ENCODE results near the gene ANO7. TPM values are rescaled to one million over a fixed set of nuclear protein-coding genes. Genes with fewer than 3 reads are reported as not detected.
A peak's percentile ranks its signal among the peaks of the same experiment; 100 is the strongest.

Gene ANO7, protein sequence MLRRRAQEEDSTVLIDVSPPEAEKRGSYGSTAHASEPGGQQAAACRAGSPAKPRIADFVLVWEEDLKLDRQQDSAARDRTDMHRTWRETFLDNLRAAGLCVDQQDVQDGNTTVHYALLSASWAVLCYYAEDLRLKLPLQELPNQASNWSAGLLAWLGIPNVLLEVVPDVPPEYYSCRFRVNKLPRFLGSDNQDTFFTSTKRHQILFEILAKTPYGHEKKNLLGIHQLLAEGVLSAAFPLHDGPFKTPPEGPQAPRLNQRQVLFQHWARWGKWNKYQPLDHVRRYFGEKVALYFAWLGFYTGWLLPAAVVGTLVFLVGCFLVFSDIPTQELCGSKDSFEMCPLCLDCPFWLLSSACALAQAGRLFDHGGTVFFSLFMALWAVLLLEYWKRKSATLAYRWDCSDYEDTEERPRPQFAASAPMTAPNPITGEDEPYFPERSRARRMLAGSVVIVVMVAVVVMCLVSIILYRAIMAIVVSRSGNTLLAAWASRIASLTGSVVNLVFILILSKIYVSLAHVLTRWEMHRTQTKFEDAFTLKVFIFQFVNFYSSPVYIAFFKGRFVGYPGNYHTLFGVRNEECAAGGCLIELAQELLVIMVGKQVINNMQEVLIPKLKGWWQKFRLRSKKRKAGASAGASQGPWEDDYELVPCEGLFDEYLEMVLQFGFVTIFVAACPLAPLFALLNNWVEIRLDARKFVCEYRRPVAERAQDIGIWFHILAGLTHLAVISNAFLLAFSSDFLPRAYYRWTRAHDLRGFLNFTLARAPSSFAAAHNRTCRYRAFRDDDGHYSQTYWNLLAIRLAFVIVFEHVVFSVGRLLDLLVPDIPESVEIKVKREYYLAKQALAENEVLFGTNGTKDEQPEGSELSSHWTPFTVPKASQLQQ
- under 1 TPM; 0.60 to 0.76 (median 0.63) TPM for total RNA-seq

DNA sequence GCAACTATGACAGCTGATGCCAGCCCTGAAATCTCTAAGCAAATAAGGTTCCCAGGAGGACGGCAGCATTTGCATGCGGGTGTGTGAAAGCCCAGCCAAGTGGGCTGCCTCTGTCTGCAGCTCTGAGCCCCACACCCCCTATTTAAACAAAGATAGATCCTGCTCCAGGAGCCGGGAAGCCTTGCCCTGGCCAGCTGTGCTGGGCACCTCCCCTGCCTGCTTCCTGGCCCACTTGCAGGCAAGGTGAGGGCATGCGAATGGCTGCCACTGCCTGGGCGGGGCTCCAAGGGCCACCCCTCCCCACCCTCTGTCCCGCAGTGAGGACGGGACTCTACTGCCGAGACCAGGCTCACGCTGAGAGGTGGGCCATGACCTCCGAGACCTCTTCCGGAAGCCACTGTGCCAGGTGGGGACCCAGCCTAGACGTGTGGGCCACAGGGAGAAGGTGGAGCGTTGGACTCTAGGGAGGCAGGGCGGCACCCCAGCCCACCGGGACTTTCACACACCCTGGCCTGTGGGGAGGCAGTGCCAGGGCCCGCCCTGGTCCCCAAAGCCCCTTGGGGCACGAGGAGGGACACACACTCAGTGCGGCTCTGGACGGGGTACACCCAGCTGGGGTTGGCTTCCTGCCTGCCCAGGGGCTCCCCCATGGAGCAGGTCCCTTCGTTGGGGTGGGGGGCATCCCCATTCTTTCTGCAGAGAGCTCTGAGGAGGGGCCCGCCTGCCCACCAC lies at the start of gene ANO7:
Gene ANO7, plus strand, starts transcription at position 317 of the 732 bp plus-strand sequence. CDS start 1,387 bp downstream, outside the sequence.
- DNase-seq (no peak), ATAC-seq (no peak)
- Mint-ChIP-seq H3K9me3 (no peaks in the 10 kb centered on the region), H3K36me3 (ENCODE audit: insufficient read depth) (peaks cover 2% of the 10 kb centered on the region), H3K4me3 (no peak within 1 kb of the TSS), H3K4me1 (ENCODE audit: low read depth) (no peaks in the 10 kb centered on the region), H3K27me3 (ENCODE audit: low read depth) (no peaks in the 10 kb centered on the region)

DNA sequence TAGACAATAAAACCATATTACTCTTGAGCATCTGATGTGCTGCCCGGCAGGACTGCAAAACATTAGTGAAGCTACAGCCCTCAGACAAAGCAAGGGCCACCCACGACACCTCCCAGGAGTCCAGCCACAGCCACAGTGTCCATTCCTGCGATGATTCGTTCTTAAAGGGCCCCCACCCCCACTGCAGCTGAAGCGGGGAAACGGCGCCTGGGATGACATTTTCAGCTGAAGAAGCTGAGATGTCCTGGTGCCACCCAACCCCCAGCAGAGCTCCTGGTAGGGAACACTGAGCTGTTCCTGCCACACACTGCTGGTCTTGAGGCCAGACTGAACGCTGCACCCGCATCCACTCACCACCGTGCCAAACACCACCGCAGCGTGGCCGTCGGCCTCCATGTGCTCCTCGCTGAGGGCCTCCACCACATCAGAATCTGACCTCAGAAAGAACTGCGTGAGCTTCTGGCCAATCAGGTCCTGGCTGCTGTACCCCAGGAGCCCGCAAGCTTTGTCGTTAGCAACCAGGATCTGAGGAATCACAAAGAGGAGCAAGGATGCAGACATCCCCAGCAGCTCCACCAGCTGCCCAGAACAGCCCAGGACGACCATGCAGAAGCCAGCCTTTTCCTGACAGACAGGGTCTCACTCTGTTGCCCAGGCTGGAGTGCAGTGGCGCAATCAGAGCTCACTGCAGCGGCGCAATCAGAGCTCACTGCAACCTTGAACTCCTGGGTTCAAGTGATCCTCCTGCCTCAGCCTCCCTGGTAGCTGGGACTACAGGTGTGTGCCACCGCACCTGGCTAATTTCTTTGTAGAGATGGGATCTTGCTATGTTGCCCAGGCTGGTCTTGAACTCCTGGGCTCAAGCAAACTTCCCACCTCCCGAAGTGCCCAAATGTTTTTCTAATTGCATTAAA lies 48.7 kb upstream of the ANO7 start:
- Mint-ChIP-seq H3K9me3 (no peaks in the 10 kb centered on the region), H3K27me3 (ENCODE audit: low read depth) (no peaks in the 10 kb centered on the region), H3K4me1 (ENCODE audit: low read depth) (no peaks in the 10 kb centered on the region), H3K36me3 (ENCODE audit: insufficient read depth) (peaks cover 19% of the 10 kb centered on the region), H3K4me3 (no peak overlapping the region)
- ATAC-seq (no peak), DNase-seq (no peak)

DNA sequence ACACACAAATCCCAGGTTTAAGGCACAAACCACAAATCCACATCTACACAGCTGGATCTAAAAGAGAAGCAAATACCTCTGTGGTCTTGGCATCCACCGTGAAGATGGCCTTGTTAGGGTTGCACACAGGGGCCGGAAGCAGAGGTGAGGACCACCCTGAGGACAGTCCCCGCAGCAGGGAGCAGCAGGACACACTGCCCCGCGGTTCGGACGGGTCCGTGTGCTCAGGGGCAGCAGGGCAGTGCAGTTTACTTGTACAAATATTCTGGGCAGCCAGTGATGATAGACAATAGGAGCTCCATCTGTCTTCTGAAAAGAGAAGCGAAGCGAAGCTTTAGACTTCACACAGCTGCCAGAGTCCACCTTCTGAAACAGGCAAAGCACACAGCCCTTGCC lies 48.0 kb upstream of the ANO7 start:
- Mint-ChIP-seq H3K4me1 (ENCODE audit: low read depth) (no peaks in the 10 kb centered on the region), H3K36me3 (ENCODE audit: insufficient read depth) (peaks cover 19% of the 10 kb centered on the region), H3K27me3 (ENCODE audit: low read depth) (no peaks in the 10 kb centered on the region), H3K4me3 (no peak overlapping the region), H3K9me3 (no peaks in the 10 kb centered on the region)
- no peak for ATAC-seq
- no peak for DNase-seq

DNA sequence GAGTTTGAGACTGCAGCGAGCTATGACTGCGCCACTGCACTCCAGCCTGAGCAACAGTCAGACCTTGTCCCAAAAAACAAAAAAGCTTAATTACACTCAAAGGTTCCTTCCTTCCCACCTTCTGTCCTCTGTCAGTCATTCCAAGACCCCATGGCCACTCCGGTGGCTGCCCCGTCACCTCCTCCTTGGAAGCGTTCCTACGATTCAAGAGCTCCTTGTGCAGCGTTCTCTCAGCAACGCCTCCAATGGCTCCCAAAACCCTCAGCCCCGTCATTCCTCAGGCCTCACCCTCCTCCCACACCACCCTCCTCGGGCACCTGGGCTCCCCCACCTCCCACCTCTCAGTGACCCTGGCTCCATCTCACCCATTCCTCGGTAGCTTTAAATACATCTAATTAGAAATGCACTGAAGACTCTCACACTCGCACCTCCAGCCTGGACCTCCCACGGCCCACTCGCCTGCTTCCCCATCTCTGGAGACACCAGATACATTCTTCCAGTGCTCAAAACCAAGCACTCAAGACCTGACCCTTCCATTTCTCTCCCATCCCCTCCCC lies 47.2 kb upstream of the ANO7 start:
- no peak for DNase-seq
- H3K9me3 Mint-ChIP-seq = no peaks in the 10 kb centered on the region
- no peaks in the 10 kb centered on the region for H3K4me1 Mint-ChIP-seq (ENCODE audit: low read depth)
- ATAC-seq = no peak
- no peak overlapping the region for H3K4me3 Mint-ChIP-seq
- H3K27me3 Mint-ChIP-seq (ENCODE audit: low read depth) = no peaks in the 10 kb centered on the region
- peaks cover 19% of the 10 kb centered on the region for H3K36me3 Mint-ChIP-seq (ENCODE audit: insufficient read depth)

DNA sequence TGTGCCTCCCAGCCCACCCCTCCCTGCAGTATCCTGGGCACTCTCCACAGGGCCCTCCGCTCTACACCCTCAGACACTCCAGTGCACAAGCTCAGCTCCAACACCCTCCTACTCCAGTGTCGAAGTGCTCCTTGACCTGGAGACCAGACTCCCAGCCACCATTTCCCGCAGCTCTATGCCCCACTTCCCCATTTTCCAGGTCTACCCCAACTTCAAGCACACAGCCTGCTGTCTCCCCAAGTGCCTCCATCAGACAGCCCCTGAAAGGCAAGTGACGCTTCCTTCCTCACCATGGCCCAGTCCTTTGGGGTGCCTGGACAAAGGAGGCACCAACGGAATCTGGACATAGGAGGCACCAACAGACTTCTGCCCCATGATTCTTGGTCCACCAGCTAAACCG lies 46.4 kb upstream of the ANO7 start:
- H3K4me3 Mint-ChIP-seq = no peak overlapping the region
- ATAC-seq (no peak), DNase-seq (no peak)
- peaks cover 19% of the 10 kb centered on the region for H3K36me3 Mint-ChIP-seq (ENCODE audit: insufficient read depth)
- H3K4me1 Mint-ChIP-seq (ENCODE audit: low read depth) = no peaks in the 10 kb centered on the region
- H3K27me3 Mint-ChIP-seq (ENCODE audit: low read depth) = no peaks in the 10 kb centered on the region
- H3K9me3 Mint-ChIP-seq = no peaks in the 10 kb centered on the region

DNA sequence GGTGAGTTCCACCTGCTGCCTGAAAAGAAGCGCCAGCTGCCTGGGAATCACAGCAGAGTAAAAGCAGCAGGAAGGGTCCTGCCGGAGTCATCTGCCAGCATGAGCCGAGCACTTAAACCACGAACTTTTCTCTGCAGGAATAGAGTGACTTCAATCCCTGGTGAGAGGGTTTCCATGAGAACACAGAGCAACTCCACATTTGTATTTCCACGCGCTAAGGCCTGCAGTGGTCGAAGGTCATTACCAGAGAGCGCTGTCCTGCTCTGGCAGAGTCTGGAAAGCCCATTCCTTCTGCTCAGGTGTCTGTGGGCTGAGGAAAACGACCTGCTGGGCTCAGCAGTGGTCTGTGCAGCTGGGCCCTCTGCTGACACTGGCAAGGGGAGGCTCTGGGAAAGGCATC lies 45.9 kb upstream of the ANO7 start:
- H3K27me3 Mint-ChIP-seq (ENCODE audit: low read depth) = no peaks in the 10 kb centered on the region
- ATAC-seq (no peak), DNase-seq (no peak)
- H3K36me3 Mint-ChIP-seq (ENCODE audit: insufficient read depth) = peaks cover 19% of the 10 kb centered on the region
- no peaks in the 10 kb centered on the region for H3K9me3 Mint-ChIP-seq
- H3K4me3 Mint-ChIP-seq = no peak overlapping the region
- no peaks in the 10 kb centered on the region for H3K4me1 Mint-ChIP-seq (ENCODE audit: low read depth)

DNA sequence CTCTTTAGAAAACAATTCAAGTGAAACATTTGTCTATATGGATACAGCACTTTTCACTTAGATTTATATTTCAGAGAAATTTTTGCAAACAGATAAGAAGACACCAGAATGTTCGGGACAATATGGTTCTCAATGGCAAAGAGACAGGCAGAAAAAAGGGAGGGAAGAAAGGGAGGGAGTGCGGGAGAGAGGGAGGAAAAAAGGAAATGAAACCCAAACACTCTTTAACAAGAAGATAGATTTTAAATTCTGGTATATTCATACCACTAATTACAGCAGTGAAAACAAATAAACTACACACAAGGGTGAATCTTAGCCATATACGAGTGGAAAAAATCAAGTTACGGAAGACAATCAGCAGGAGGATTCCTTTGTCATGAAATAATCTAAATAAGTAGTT lies 42.2 kb upstream of the ANO7 start:
- no peak for DNase-seq
- Mint-ChIP-seq H3K9me3 (no peaks in the 10 kb centered on the region), H3K4me3 (no peak overlapping the region), H3K27me3 (ENCODE audit: low read depth) (no peaks in the 10 kb centered on the region), H3K36me3 (ENCODE audit: insufficient read depth) (peaks cover 10% of the 10 kb centered on the region), H3K4me1 (ENCODE audit: low read depth) (peaks cover 22% of the 10 kb centered on the region)
- ATAC-seq = no peak

DNA sequence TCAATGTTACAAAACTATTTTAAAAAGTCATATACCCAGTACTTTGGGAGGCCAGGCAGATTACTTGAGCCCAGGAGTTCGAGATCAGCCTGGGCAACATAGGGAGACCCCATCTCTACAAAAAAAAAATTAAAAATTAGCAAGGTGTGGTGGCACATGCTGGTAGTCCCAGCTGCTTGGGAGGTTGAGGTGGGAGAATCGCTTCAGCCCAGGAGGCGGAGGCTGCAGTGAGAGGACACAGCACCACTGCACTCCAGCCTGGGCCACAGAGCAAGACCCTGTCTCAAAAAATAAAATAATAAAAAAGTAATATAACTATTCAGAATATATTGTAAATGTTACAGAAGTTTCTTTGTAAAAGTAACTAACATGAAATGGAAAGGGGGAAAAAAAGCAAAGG lies 41.1 kb upstream of the ANO7 start:
- ATAC-seq (no peak), DNase-seq (no peak)
- H3K27me3 Mint-ChIP-seq (ENCODE audit: low read depth) = no peaks in the 10 kb centered on the region
- H3K9me3 Mint-ChIP-seq = no peaks in the 10 kb centered on the region
- peaks cover 33% of the 10 kb centered on the region for H3K4me1 Mint-ChIP-seq (ENCODE audit: low read depth)
- H3K36me3 Mint-ChIP-seq (ENCODE audit: insufficient read depth) = peaks cover 4% of the 10 kb centered on the region
- no peak overlapping the region for H3K4me3 Mint-ChIP-seq

DNA sequence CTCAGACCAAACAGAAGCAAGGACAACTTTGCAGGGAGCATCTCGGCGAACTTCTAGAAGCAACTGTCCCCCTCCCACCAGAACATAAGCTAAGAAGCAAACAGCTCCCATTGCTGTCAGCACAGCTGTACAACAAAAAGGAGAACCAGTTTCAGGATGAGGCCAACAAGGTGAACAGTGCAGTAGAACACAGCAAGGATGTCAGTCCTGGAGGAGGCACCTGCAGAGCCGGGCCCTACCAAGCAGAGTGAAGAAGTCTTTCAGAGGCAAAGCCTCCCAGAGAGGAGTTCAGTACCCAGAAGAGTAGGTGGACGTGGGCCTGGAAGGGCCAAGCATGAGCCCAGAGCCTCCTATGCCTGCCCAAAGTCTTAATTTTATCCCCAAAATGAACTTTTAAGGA lies 40.2 kb upstream of the ANO7 start:
- Mint-ChIP-seq H3K9me3 (no peaks in the 10 kb centered on the region), H3K4me1 (ENCODE audit: low read depth) (peaks cover 36% of the 10 kb centered on the region), H3K4me3 (peak overlapping the region; percentile 97), H3K36me3 (ENCODE audit: insufficient read depth) (no peaks in the 10 kb centered on the region), H3K27me3 (ENCODE audit: low read depth) (no peaks in the 10 kb centered on the region)
- no peak for DNase-seq
- ATAC-seq = no peak

DNA sequence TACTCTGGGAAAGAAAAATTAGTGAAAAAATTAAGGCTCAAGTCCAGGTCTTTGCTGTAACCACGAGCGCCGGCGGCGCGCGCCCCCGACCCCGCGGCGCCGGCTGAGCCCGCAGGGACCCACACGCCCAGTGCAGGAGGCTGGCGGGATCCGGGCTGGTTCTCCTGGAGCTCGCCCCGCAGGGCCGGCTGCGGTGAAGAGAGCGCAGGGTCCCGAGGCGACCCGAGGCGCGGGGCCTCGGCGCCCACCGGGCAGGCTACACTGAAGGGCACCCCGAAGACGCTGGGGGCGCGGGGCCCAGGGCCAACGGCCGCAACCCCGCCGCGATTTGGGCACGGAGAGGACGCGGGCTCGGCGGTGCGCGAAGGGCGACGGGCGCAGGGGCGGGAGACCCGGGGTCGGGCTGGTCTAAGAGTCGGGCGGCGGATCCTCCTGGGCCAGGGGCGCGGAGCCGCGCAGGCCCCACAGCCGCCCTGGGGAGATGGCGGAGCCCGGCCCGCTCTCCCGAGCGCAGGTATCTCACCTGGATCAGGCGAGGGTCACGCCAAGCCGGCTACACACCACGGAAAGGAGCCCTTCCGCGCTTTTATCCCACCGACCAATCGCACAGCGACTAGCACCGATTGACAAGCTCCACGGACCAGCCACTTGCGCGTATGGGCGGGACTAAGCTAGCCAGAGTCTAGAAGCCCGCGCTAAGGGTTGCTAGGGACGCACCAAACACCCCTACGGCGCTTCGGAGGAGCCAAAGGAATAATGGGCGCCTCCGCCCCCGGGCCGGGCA lies 39.4 kb upstream of the ANO7 start, which contains the start of gene PASK:
Gene PASK, minus strand, starts transcription at position 582 of the 784 bp plus-strand sequence. CDS start 6,440 bp downstream, outside the sequence.
- peak within 1 kb of the TSS; percentile 97 for H3K4me3 Mint-ChIP-seq
- H3K9me3 Mint-ChIP-seq = no peaks in the 10 kb centered on the region
- H3K36me3 Mint-ChIP-seq (ENCODE audit: insufficient read depth) = no peaks in the 10 kb centered on the region
- ATAC-seq (peak; percentile 85 to 87), DNase-seq (peak; percentile 88)
- H3K27me3 Mint-ChIP-seq (ENCODE audit: low read depth) = no peaks in the 10 kb centered on the region
- H3K4me1 Mint-ChIP-seq (ENCODE audit: low read depth) = peaks cover 40% of the 10 kb centered on the region

DNA sequence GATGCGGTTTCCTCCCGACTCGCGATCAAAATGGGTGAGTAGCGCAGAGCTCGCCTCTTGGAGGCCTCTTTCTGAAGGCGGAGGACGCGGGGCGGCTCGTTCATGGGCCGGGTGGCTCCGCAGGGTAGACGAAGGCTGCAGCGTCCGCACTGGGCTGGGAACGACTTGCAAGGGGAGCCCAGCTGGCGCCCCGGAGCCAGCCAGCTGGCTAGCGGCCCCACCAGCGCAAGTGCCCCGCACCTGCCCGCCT lies 38.9 kb upstream of the ANO7 start:
- Mint-ChIP-seq H3K36me3 (ENCODE audit: insufficient read depth) (no peaks in the 10 kb centered on the region), H3K4me1 (ENCODE audit: low read depth) (peaks cover 40% of the 10 kb centered on the region)
- no peak for ATAC-seq

DNA sequence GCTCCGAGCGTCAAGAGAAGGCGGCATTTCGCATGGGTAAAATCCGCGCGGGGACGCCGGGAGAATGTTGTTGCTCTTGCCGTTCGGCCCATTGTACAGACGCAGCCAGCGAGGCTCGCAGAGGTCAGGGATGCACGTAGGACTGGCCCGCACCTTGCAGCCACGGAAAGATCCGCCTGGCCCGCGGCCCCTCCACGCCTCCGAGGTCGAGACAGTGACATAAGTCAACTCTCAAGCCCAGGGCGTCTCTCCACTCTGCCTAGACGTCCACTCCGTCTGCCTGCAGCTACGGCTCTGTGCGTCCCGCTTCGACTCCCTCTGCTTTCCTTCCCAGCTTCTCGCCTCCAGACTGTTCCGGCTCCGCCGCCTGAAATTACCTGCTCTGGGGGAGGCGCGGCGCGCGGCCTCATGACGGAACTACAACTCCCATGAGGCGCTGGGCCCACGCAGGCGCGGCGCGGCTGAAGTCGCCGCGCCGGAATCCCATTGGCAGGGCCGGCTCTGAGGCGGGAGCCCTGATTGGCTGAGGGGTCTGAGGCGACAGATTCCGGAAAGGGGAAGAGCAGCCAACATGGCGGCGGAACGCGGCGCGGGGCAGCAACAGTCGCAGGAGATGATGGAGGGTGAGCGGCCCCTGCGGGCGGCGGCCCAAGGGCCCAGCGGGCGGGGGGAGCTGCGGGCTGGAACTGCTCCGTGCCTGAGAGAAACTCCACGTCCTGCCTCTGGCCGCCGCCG lies 38.4 kb upstream of the ANO7 start, which contains the start of gene PPP1R7:
Gene PPP1R7, plus strand, starts transcription at position 543 of the 735 bp plus-strand sequence. Its CDS starts 29 bp downstream, at position 572.
- Mint-ChIP-seq H3K4me3 (peak within 1 kb of the TSS; percentile 97), H3K9me3 (no peaks in the 10 kb centered on the region), H3K4me1 (ENCODE audit: low read depth) (peaks cover 44% of the 10 kb centered on the region), H3K36me3 (ENCODE audit: insufficient read depth) (no peaks in the 10 kb centered on the region), H3K27me3 (ENCODE audit: low read depth) (no peaks in the 10 kb centered on the region)
- peak; percentile 80 for ATAC-seq
- peak; percentile 92 for DNase-seq

More for the DNA sequence above, 38.9 kb upstream of the ANO7 start:
- H3K27me3 Mint-ChIP-seq (ENCODE audit: low read depth) = no peaks in the 10 kb centered on the region
- no peak for DNase-seq
- peak overlapping the region; percentile 97 for H3K4me3 Mint-ChIP-seq
- H3K9me3 Mint-ChIP-seq = no peaks in the 10 kb centered on the region
